Measurements from ENCODE around the gene FDPS.

Gene FDPS

DNA sequence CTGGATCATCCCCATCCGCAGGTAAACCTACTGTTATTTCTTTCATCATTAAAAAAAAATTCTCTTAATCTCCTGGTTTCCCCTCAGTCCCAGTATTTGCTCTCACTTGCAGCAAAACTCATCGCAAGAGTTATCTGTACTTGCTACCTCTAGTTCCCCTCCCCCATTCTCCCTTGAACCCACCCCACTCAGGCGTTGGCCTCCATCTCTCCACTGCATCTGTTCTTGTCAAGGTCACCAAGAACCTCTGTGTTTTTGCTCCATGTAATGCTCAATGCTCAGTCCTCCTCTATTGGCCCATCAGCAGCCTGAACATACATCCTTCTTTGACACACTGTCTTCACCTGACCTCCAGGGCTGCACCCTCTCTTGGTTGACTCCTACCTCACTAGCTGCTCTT is 12.0 kb upstream of the FDPS start:
- TF ChIP-seq, protein P1, sequence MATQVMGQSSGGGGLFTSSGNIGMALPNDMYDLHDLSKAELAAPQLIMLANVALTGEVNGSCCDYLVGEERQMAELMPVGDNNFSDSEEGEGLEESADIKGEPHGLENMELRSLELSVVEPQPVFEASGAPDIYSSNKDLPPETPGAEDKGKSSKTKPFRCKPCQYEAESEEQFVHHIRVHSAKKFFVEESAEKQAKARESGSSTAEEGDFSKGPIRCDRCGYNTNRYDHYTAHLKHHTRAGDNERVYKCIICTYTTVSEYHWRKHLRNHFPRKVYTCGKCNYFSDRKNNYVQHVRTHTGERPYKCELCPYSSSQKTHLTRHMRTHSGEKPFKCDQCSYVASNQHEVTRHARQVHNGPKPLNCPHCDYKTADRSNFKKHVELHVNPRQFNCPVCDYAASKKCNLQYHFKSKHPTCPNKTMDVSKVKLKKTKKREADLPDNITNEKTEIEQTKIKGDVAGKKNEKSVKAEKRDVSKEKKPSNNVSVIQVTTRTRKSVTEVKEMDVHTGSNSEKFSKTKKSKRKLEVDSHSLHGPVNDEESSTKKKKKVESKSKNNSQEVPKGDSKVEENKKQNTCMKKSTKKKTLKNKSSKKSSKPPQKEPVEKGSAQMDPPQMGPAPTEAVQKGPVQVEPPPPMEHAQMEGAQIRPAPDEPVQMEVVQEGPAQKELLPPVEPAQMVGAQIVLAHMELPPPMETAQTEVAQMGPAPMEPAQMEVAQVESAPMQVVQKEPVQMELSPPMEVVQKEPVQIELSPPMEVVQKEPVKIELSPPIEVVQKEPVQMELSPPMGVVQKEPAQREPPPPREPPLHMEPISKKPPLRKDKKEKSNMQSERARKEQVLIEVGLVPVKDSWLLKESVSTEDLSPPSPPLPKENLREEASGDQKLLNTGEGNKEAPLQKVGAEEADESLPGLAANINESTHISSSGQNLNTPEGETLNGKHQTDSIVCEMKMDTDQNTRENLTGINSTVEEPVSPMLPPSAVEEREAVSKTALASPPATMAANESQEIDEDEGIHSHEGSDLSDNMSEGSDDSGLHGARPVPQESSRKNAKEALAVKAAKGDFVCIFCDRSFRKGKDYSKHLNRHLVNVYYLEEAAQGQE (IDR thresholded peaks at IDR 0.05; ENCODE audit: insufficient read depth in 1 of 2, low read depth in 2 of 2, low read length in 2 of 2): no peak
- no peak for TF ChIP-seq TAF1 (IDR thresholded peaks at IDR 0.05; ENCODE audit: borderline replicate concordance, insufficient read depth, low read length)
- no peak for TF ChIP-seq SIN3A (IDR thresholded peaks at IDR 0.05; ENCODE audit: borderline replicate concordance, insufficient read depth, low read length)
- no peak for TF ChIP-seq POLR2AphosphoS5 (IDR thresholded peaks at IDR 0.05; ENCODE audit: low read depth, low read length)
- no peak for TF ChIP-seq FOXP2 (optimal IDR thresholded peaks at IDR 0.05; ENCODE audit: borderline replicate concordance, extremely low read depth, extremely low read length, insufficient read depth)

- no peak for TF ChIP-seq SIN3A (IDR thresholded peaks at IDR 0.05; ENCODE audit: borderline replicate concordance, insufficient read depth, low read length)
- no peak for TF ChIP-seq POLR2AphosphoS5 (IDR thresholded peaks at IDR 0.05; ENCODE audit: low read depth, low read length)
- TF ChIP-seq, protein P1 (IDR thresholded peaks at IDR 0.05; ENCODE audit: insufficient read depth in 1 of 2, low read depth in 2 of 2, low read length in 2 of 2): no peak
- TF ChIP-seq TAF1 (IDR thresholded peaks at IDR 0.05; ENCODE audit: borderline replicate concordance, insufficient read depth, low read length): no peak
- no peak for TF ChIP-seq FOXP2 (optimal IDR thresholded peaks at IDR 0.05; ENCODE audit: borderline replicate concordance, extremely low read depth, extremely low read length, insufficient read depth)
These were observed 11.3 kb upstream of the FDPS start for GRCh38 chr1:155297384-155297783.

DNA sequence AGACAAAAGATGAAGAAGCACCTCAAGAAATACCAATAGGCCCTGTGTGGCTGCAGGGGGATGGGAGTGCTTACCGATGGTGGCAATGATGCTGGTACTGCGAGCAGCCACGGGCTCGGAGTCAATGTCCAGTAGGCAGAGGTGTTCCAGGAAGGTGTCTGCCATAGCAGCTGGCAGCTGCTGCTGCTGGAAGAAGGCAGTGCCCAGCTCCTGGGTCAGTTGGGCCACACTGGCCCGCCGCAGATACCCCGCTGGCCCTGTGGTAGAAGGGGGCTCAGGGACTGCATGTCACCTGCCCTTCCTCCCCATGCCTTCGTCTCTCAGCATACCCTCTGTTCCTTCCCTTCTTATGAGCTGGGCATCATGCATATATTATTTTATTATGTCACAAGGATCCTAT is 8.6 kb upstream of the FDPS start:
- TF ChIP-seq SIN3A (IDR thresholded peaks at IDR 0.05; ENCODE audit: borderline replicate concordance, insufficient read depth, low read length) (no peak), TAF1 (IDR thresholded peaks at IDR 0.05; ENCODE audit: borderline replicate concordance, insufficient read depth, low read length) (no peak), FOXP2 (optimal IDR thresholded peaks at IDR 0.05; ENCODE audit: borderline replicate concordance, extremely low read depth, extremely low read length, insufficient read depth) (no peak), POLR2AphosphoS5 (IDR thresholded peaks at IDR 0.05; ENCODE audit: low read depth, low read length) (no peak)
- TF ChIP-seq, protein P1 (IDR thresholded peaks at IDR 0.05; ENCODE audit: insufficient read depth in 1 of 2, low read depth in 2 of 2, low read length in 2 of 2): no peak

DNA sequence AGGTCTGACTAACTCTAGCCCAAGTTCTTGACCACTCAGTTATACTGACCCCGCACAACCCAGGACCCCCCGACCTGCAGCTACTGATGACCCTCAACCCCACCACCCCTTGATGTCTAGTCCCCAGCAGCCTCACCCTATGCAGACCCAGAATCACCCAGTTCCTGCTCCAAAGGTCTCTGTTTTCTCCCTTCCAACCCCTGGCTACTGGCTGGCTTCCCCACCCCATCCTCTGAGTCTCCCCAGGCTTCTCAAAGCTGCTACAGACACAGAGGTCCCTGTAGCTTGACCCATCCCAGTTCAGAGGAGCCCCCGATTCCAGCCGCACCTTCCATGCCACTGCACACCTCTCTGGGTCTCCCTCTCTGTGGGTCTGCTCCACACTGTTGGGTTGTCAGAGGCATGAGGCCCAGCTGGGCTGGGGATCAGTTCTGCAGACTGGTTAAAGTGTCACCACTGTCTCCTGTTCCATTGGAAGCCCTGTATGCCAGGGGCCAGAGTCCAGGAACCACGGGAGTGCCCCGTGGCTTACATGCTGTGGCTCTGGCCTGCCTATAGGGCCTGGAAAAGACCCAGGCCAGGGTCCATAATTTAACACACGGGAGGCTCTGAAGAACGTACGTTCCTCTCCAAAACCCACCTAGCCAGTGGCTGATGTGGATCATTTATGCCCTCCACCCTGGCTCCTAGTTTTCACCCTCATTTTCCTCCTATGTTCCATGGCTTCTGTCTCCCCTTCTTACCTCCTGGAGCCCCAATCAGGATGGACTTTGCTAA is 7.9 kb upstream of the FDPS start:
- TF ChIP-seq FOXP2 (optimal IDR thresholded peaks at IDR 0.05; ENCODE audit: borderline replicate concordance, extremely low read depth, extremely low read length, insufficient read depth): no peak
- TF ChIP-seq SIN3A (IDR thresholded peaks at IDR 0.05; ENCODE audit: borderline replicate concordance, insufficient read depth, low read length): no peak
- no peak for TF ChIP-seq POLR2AphosphoS5 (IDR thresholded peaks at IDR 0.05; ENCODE audit: low read depth, low read length)

DNA sequence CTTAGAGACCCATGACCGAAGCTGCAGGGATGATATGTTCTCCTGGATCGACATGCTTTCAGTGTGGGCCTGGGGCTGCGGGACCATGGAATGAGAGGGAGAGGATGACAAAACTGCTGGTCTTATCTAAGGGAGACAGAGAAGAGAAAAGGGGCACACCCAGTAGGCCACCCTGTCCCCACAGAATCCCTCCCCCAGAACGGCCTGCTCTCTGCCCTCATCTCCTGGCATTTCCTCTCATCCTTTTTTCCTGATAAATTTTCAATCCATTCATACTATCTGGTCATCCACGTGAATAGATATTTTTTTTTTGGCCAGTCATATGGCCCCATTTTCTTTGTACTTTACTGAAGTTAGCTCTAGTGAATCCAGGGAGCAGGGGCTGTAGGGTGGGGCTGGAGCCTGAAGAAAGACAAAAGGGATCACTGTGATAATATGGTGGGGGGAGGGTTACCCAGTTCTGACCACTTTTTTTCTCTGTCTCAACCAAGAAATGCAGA is 7.3 kb upstream of the FDPS start, which contains the start of gene PKLR:
TSS of gene PKLR (minus strand) at position 97 of the 500 bp plus-strand sequence. CDS start at position 54, 43 bp downstream.
- no peak for TF ChIP-seq POLR2AphosphoS5 (IDR thresholded peaks at IDR 0.05; ENCODE audit: low read depth, low read length)

DNA sequence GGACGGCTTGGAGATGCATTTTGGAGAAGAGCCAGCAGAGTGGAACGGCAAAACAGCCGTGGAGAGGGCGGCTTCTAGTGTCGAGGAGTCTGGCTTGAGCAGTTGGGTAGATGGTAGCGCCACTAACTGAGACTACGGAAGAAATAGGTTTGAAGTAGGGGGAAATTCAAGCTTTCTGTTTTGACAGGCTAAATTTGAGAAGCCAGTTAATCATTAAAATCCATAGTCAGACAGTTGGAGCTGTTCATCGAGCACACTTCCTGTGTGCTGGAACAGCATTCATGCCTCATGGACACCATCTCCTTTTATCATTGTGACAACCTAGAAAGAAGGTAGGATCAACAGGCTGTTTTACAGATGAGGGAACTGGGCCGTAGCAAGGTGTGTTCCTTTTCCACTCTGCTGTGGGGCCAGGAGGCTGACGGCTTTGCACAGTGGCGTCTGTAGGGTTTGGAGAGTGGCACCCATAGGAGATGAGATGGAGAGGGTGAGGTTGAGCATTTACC is 4.1 kb upstream of the FDPS start:
- TF ChIP-seq POLR2AphosphoS5 (IDR thresholded peaks at IDR 0.05; ENCODE audit: low read depth, low read length) (no peak), SIN3A (IDR thresholded peaks at IDR 0.05; ENCODE audit: borderline replicate concordance, insufficient read depth, low read length) (no peak), FOXP2 (optimal IDR thresholded peaks at IDR 0.05; ENCODE audit: borderline replicate concordance, extremely low read depth, extremely low read length, insufficient read depth) (no peak), TAF1 (IDR thresholded peaks at IDR 0.05; ENCODE audit: borderline replicate concordance, insufficient read depth, low read length) (no peak)
- TF ChIP-seq, protein P1 (IDR thresholded peaks at IDR 0.05; ENCODE audit: insufficient read depth in 1 of 2, low read depth in 2 of 2, low read length in 2 of 2): no peak
